ENCODE results near the gene LMOD1. TPM values are rescaled to one million over a fixed set of nuclear protein-coding genes. Genes with fewer than 3 reads are reported as not detected.
A peak's percentile ranks its signal among the peaks of the same experiment; 100 is the strongest.

Gene LMOD1
- polyA plus RNA-seq, 1 of the 3 experiments (the other 2 are of a cell fraction), result 2.7 TPM

- peak; percentile 93 for TF ChIP-seq YY1 (IDR thresholded peaks at IDR 0.05; ENCODE audit: low read depth)
- TF ChIP-seq, protein P1, sequence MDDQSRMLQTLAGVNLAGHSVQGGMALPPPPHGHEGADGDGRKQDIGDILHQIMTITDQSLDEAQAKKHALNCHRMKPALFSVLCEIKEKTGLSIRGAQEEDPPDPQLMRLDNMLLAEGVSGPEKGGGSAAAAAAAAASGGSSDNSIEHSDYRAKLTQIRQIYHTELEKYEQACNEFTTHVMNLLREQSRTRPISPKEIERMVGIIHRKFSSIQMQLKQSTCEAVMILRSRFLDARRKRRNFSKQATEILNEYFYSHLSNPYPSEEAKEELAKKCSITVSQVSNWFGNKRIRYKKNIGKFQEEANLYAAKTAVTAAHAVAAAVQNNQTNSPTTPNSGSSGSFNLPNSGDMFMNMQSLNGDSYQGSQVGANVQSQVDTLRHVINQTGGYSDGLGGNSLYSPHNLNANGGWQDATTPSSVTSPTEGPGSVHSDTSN (IDR thresholded peaks at IDR 0.05), result no peak
- peak; percentile 77 for TF ChIP-seq MXI1 (IDR thresholded peaks at IDR 0.05; ENCODE audit: low read depth, low read length)
- TF ChIP-seq NRF1 (IDR thresholded peaks at IDR 0.05; ENCODE audit: low read depth, low read length), result no peak
- TF ChIP-seq FOXM1 (IDR thresholded peaks at IDR 0.05; ENCODE audit: low read depth), result no peak
- peak; percentile 79 for TF ChIP-seq ELF1 (IDR thresholded peaks at IDR 0.05)
- TF ChIP-seq TAF1 (IDR thresholded peaks at IDR 0.05; ENCODE audit: borderline replicate concordance, low read depth, low read length), result peak; percentile 84
- TF ChIP-seq NFIC (IDR thresholded peaks at IDR 0.05; ENCODE audit: borderline replicate concordance), result no peak
- peak; percentile 81; the same call in 1 of the 2 replicates for TF ChIP-seq SIN3A (IDR thresholded peaks at IDR 0.05; ENCODE audit: borderline replicate concordance, low read depth, low read length)
- TF ChIP-seq, protein P2, sequence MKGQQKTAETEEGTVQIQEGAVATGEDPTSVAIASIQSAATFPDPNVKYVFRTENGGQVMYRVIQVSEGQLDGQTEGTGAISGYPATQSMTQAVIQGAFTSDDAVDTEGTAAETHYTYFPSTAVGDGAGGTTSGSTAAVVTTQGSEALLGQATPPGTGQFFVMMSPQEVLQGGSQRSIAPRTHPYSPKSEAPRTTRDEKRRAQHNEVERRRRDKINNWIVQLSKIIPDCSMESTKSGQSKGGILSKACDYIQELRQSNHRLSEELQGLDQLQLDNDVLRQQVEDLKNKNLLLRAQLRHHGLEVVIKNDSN (IDR thresholded peaks at IDR 0.05; ENCODE audit: borderline replicate concordance, low read depth), result no peak
- no peak for TF ChIP-seq USF2 (IDR thresholded peaks at IDR 0.05; ENCODE audit: borderline replicate concordance, low read depth, low read length)
- TF ChIP-seq GABPA (IDR thresholded peaks at IDR 0.05; ENCODE audit: low read depth), result peak; percentile 87
- TF ChIP-seq JUND (IDR thresholded peaks at IDR 0.05), result no peak
- TF ChIP-seq GATA2 (CRISPR knock-in tag; IDR thresholded peaks at IDR 0.05), result no peak
- no peak for TF ChIP-seq FOXJ3 (CRISPR knock-in tag; IDR thresholded peaks at IDR 0.05)
- TF ChIP-seq RCOR1 (IDR thresholded peaks at IDR 0.05; ENCODE audit: low read length), result no peak
- no peak for TF ChIP-seq RAD21 (IDR thresholded peaks at IDR 0.05; ENCODE audit: low read length)
- no peak for TF ChIP-seq TEAD4 (IDR thresholded peaks at IDR 0.05; ENCODE audit: borderline replicate concordance, insufficient read depth)
- TF ChIP-seq, protein P3, sequence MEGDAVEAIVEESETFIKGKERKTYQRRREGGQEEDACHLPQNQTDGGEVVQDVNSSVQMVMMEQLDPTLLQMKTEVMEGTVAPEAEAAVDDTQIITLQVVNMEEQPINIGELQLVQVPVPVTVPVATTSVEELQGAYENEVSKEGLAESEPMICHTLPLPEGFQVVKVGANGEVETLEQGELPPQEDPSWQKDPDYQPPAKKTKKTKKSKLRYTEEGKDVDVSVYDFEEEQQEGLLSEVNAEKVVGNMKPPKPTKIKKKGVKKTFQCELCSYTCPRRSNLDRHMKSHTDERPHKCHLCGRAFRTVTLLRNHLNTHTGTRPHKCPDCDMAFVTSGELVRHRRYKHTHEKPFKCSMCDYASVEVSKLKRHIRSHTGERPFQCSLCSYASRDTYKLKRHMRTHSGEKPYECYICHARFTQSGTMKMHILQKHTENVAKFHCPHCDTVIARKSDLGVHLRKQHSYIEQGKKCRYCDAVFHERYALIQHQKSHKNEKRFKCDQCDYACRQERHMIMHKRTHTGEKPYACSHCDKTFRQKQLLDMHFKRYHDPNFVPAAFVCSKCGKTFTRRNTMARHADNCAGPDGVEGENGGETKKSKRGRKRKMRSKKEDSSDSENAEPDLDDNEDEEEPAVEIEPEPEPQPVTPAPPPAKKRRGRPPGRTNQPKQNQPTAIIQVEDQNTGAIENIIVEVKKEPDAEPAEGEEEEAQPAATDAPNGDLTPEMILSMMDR (IDR thresholded peaks at IDR 0.05), result no peak
These were observed 8.8 kb upstream of the LMOD1 start, which contains the start of gene TIMM17A (continued) for GRCh38 chr1:201955009-201955728.
